AG04449 (cell line): ENCODE results near the gene RALY.

ENCODE experiments used
- CTCF ChIA-PET: fragments of 350-600 bp; formaldehyde crosslinking; extraction: SDS; loops from one replicate; lab custom pipeline; 2021; ENCODE audit warnings: antibody characterized with exemption; lab: Yijun Ruan, JAX
- POLR2A ChIA-PET: fragments of 400-600, 350-600 bp; formaldehyde crosslinking; extraction: SDS; loops from one replicate; lab custom pipeline; 2020; ENCODE audit warnings: antibody characterized with exemption, inconsistent platforms; lab: Yijun Ruan, JAX
- DNase-seq: peaks from one replicate; pipeline ENCODE4 v3.0.0-alpha.2; 2010; ENCODE audit warnings: low read depth, low spot score
- H3K4me3 ChIP-seq: 2 replicates; pipeline ENCODE4 v1.5.1; 2011; ENCODE audit warnings: low read depth, mild to moderate bottlenecking, control low read depth, low read length
- CTCF ChIP-seq: IDR thresholded peaks from one replicate; pipeline ENCODE4 v1.5.1; 2011; ENCODE audit warnings: mild to moderate bottlenecking, moderate library complexity, low read length, control low read depth, inconsistent platforms; ENCODE audit not compliant: insufficient read depth; ENCODE audit errors: missing control alignments

RALY gene

DNA sequence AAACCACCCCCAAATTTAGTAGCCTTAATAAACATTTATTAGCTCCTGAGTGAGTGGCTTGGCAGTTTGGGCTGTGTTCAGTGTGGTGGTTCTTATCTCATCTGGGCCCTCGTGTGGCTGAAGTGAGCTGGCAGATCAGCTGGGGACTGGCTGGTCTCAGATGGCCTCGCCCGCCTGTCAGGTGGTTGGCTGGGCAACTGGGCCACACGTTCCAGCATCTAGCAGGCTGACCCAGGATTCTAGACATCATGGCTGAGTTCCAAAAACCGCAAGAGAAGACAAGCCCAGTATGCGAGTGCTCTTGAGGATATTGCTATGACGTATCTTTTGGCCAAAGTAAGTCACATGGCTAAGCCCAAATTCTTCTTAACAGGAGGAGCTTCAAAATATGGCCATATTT, 89.4 kb downstream of the RALY start:
- CTCF ChIA-PET: interaction anchor here (0.7 to 1.5 kb wide), 8 partner anchors 9 to 220 kb away, joined by 3 to 5 read pairs (median 4); no protein-coding TSS in a partner anchor
- POLR2A ChIA-PET: no interaction called here
- TF ChIP-seq CTCF: no peak

GRCh38 chr20:34083781-34084180, 90.1 kb downstream of the RALY start:
- no peak overlapping the region for H3K4me3 ChIP-seq
- no peak for DNase-seq
- no peak for TF ChIP-seq CTCF
- CTCF ChIA-PET: interaction anchor here (0.7 to 3.7 kb wide), 7 partner anchors 10 to 221 kb away, joined by 3 to 15 read pairs (median 3); no protein-coding TSS in a partner anchor
- POLR2A ChIA-PET: no interaction called here

More for the DNA sequence above, 89.4 kb downstream of the RALY start:
- H3K4me3 ChIP-seq: no peak overlapping the region
- no peak for DNase-seq

DNA sequence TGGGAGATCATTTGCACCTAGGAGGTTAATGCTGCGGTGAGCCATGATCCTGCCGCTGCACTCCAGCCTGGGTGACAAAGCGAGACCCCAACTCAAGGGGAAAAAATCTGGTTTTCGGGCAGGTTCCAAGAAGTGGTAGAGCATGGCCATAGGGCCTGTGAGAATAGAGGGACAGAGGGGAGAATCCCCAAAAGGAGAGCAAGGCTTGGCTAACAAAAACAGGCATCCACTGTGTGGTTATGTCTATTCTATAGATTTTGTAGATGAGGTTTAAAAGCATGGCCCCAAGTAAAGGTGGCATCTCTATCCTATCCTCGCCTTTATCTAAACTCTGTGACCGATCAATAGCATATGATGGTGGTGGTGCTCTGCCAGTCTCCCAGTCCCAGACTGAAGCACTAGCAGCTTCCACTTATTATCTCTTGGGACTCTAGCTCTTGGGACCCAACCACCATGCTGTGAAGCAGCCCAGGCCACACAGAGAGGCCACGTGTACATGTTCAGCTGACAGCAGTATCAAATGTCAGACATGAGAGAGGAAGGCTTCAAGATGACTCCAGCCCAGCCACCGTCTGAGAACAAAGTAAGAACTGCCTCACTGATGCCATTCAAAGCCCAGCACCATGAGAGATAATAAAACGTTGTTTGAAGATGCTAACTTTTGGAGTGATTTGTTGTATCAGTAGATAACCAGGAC, 90.7 kb downstream of the RALY start:
- ChIA-PET POLR2A (no interaction called here), CTCF (interaction anchor here (1.6 to 3.7 kb wide), 2 partner anchors 15 to 221 kb away, joined by 3 to 15 read pairs; no protein-coding TSS in a partner anchor)
- no peak overlapping the region for H3K4me3 ChIP-seq
- TF ChIP-seq CTCF: no peak
- DNase-seq: no peak

DNA sequence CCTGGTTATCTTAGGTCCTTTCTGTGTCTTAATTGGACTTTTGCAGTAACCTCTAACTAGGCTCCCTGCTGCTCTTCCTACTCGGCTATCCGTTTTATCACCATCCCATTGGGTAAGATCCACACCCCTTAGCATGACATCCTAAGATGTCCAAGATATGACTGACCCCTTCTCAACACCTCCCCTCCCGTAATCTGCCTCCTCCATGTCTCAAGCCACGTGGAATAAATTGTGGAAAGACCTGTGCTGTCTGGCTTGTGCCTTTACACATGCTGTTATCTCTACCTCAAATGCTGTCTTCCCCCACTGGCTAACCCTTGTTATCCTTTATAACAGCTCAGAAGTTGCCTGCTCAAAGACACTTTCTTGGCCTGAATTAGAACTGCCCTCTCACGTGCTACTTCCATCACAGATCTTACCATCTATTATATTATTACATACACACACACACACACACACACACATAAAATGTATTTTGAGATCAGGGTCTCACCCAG, 91.9 kb downstream of the RALY start:
- TF ChIP-seq CTCF: no peak
- DNase-seq: no peak
- ChIA-PET POLR2A (no interaction called here), CTCF (interaction anchor here (1.6 to 3.7 kb wide), 2 partner anchors 16 to 222 kb away, joined by 3 to 15 read pairs; no protein-coding TSS in a partner anchor)
- H3K4me3 ChIP-seq: no peak overlapping the region

DNA sequence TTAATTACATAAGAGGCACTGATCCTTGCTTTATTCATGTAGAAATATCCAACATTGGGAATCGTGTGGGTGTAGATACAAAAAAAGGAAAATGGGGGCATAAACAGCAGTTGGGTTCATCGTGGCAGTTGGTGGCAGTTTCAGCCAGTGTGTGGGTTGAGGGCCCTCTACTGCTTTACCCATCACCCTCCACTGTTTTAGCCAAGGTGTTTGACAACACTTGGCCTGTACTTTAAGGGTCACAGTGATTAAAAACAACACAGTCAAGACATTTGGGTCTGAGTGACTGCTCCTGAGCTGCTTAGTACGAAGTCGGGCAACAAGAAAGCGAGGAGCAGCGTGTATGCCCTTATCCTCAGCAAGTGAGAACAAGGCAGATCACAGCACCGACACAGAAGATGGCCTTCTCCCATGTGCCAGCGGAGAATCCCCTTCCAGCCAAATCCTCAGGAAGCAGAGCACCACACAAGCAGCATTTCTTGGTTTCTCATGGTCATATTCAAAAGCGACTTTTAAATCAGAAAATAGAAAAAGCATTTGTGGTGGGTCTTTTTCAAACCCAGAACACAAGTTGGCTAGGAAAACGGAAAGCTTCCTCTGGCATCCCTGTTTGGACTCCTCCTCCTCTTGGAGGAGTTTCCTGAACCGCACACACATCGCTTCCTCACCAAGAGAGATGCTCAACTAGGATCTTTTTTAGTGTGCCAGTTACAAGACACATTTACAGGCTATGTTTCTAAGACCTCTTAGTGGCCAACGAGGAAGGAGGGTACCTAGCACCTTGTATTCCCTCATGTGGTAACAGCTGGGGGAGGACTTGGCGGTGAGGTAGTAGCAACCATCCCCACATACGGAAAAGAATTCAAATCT, 94.8 kb downstream of the RALY start:
- ChIA-PET POLR2A (no interaction called here), CTCF (no interaction called here)
- no peak for DNase-seq
- no peak overlapping the region for H3K4me3 ChIP-seq
- TF ChIP-seq CTCF: no peak

GRCh38 chr20:34089175-34089479, 95.4 kb downstream of the RALY start:
- H3K4me3 ChIP-seq: no peak overlapping the region
- ChIA-PET CTCF (no interaction called here), POLR2A (no interaction called here)
- no peak for TF ChIP-seq CTCF
- no peak for DNase-seq
